Measurements from ENCODE around the gene C11orf21. TPM values are rescaled to one million over a fixed set of nuclear protein-coding genes. Genes with fewer than 3 reads are reported as not detected.

C11orf21 gene
- total and polyA plus RNA-seq, 2 experiments from 2014 or later: 1.3 to 1.8 TPM

GRCh38 chr11:2310073-2310785 is 8.5 kb upstream of the C11orf21 start:
- TF ChIP-seq CTCF (IDR thresholded peaks at IDR 0.05; ENCODE audit: low read depth, low read length): no peak
- Histone ChIP-seq H3K4me3 (no peak overlapping the region), H3K27me3 (no peaks in the 10 kb centered on the region), H3K27ac (no peak overlapping the region), H3K4me1 (ENCODE audit: low read depth) (peaks cover 22% of the 10 kb centered on the region), H3K9me3 (ENCODE audit: low read depth) (no peaks in the 10 kb centered on the region), H3K36me3 (no peaks in the 10 kb centered on the region)
- DNase-seq (ENCODE audit: low read depth in 1 of 2, low spot score in 1 of 2): no peak

- DNase-seq (ENCODE audit: low read depth in 1 of 2, low spot score in 1 of 2): no peak
- peaks cover 22% of the 10 kb centered on the region for H3K4me1 ChIP-seq (ENCODE audit: low read depth)
- no peaks in the 10 kb centered on the region for H3K36me3 ChIP-seq
- no peaks in the 10 kb centered on the region for H3K9me3 ChIP-seq (ENCODE audit: low read depth)
- H3K27ac ChIP-seq: no peak overlapping the region
- TF ChIP-seq CTCF (IDR thresholded peaks at IDR 0.05; ENCODE audit: low read depth, low read length): no peak
- no peaks in the 10 kb centered on the region for H3K27me3 ChIP-seq
- no peak overlapping the region for H3K4me3 ChIP-seq
These were observed 7.7 kb upstream of the C11orf21 start for GRCh38 chr11:2309251-2310072.

- TF ChIP-seq CTCF (IDR thresholded peaks at IDR 0.05; ENCODE audit: low read depth, low read length): no peak
- no peaks in the 10 kb centered on the region for H3K36me3 ChIP-seq
- H3K4me1 ChIP-seq (ENCODE audit: low read depth): peaks cover 26% of the 10 kb centered on the region
- no peak overlapping the region for H3K27ac ChIP-seq
- H3K4me3 ChIP-seq: no peak overlapping the region
- H3K9me3 ChIP-seq (ENCODE audit: low read depth): no peaks in the 10 kb centered on the region
- H3K27me3 ChIP-seq: no peaks in the 10 kb centered on the region
- DNase-seq (ENCODE audit: low read depth in 1 of 2, low spot score in 1 of 2): no peak
These were observed 7.0 kb upstream of the C11orf21 start for GRCh38 chr11:2308713-2309112.

- Histone ChIP-seq H3K27me3 (no peaks in the 10 kb centered on the region), H3K27ac (no peak overlapping the region), H3K36me3 (no peaks in the 10 kb centered on the region), H3K4me1 (ENCODE audit: low read depth) (peaks cover 36% of the 10 kb centered on the region), H3K9me3 (ENCODE audit: low read depth) (no peaks in the 10 kb centered on the region), H3K4me3 (no peak overlapping the region)
- DNase-seq (ENCODE audit: low read depth in 1 of 2, low spot score in 1 of 2): no peak
- no peak for TF ChIP-seq CTCF (IDR thresholded peaks at IDR 0.05; ENCODE audit: low read depth, low read length)
These were observed 6.0 kb upstream of the C11orf21 start for GRCh38 chr11:2307501-2308331.

- H3K27me3 ChIP-seq: no peaks in the 10 kb centered on the region
- H3K36me3 ChIP-seq: no peaks in the 10 kb centered on the region
- H3K27ac ChIP-seq: no peak overlapping the region
- H3K4me3 ChIP-seq: no peak overlapping the region
- TF ChIP-seq CTCF (IDR thresholded peaks at IDR 0.05; ENCODE audit: low read depth, low read length): no peak
- no peaks in the 10 kb centered on the region for H3K9me3 ChIP-seq (ENCODE audit: low read depth)
- DNase-seq (ENCODE audit: low read depth in 1 of 2, low spot score in 1 of 2): no peak
- peaks cover 43% of the 10 kb centered on the region for H3K4me1 ChIP-seq (ENCODE audit: low read depth)
These were observed 5.3 kb upstream of the C11orf21 start for GRCh38 chr11:2306877-2307500.
